Thoracic aorta (tissue), 2 donors: Measurements from ENCODE around the gene CRY2. TPM values are rescaled to one million over a fixed set of nuclear protein-coding genes. Genes with fewer than 3 reads are reported as not detected.

ENCODE experiments used
- ATAC-seq: fragments of 150-250 bp; one replicate; pipeline ENCODE4 v1.8.0; 2017; ENCODE audit warnings: low read depth; ENCODE audit not compliant: insufficient number of reproducible peaks, low FRiP score
- DNase-seq: peaks from one replicate; pipeline ENCODE4 v3.0.0-alpha.2; 2020; ENCODE audit warnings: low spot score
- H3K27ac ChIP-seq, 2 donors: fragments of 200-600 bp; sonication (generic); 1 replicate in 1 of 2; 2 replicates in 1 of 2; pipeline ENCODE4 v1.5.1; 2016; ENCODE audit warnings: mild to moderate bottlenecking in 2 of 2, moderate library complexity in 2 of 2
- H3K27me3 ChIP-seq: fragments of 200-600 bp; sonication (generic); replicated peaks from 2 replicates; pipeline ENCODE4 v1.6.0; 2016; ENCODE audit warnings: mild to moderate bottlenecking; ENCODE audit not compliant: insufficient read depth
- H3K36me3 ChIP-seq: fragments of 200-600 bp; sonication (generic); one replicate; pipeline ENCODE4 v1.5.1; 2016
- H3K4me1 ChIP-seq, 2 donors: fragments of 200-600 bp; sonication (generic); 1 replicate in 1 of 2; 2 replicates in 1 of 2; pipeline versions ENCODE4 v1.5.1 to v1.6.0; 2016; ENCODE audit warnings: low read depth in 2 of 2, mild to moderate bottlenecking in 1 of 2; ENCODE audit not compliant: control insufficient read depth in 1 of 2
- H3K4me3 ChIP-seq: fragments of 200-600 bp; sonication (generic); 2 replicates; pipeline ENCODE4 v1.5.1; 2016; ENCODE audit warnings: mild to moderate bottlenecking
- H3K9me3 ChIP-seq: fragments of 200-600 bp; sonication (generic); 2 replicates; pipeline ENCODE4 v1.5.1; 2016
- total RNA-seq, 2 donors: library from RNA; depleted of rRNA; stranded (reverse); fragments of >200 nt; gene quantifications; one replicate each; pipeline versions ENCODE4 v1.1.0 to v1.2.3, GENCODE V29; 2016
- TF ChIP-seq, protein P1 (sequence below): fragments of 200-600 bp; sonication (generic); IDR thresholded peaks from one replicate; pipeline ENCODE4 v1.5.1; 2019; ENCODE audit warnings: antibody characterized with exemption

Gene CRY2
- total RNA-seq, 2 donors from 2014 or later, result 41.2 to 54.4 TPM

DNA sequence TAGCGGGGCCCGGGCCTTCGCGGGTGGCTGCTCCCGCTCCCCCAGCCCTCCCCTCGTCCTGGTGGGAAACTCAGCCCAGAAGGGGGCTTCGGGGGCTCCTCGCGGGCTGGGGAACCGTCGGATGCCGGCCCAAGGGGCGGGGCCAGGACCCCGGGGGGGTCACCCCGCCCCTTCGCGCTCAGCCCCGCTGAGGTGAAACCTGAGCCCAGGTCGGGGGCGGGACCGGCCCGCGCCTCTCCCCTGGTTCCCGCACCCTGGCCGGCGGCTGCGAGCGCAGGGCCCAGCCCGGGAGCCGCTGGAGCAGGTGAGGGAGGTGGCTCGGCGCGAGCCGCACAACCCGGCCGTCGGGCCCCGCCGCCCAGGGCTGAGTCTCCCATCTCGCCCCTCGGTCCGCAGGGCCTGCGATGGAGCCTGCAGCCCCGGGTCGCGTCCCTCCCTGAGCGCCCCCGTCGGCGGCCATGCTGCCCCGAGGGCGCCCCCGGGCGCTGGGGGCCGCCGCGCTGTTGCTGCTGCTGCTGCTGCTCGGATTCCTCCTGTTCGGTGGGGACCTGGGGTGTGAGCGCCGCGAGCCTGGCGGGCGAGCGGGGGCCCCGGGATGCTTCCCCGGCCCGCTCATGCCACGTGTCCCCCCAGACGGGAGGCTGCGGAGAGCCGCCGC lies 75.3 kb downstream of the CRY2 start, which contains the start of gene LARGE2:
Gene LARGE2 (plus strand): TSS at position 232 of the 658 bp plus-strand sequence. CDS start 227 bp downstream, at position 459.
- TF ChIP-seq, protein P1, sequence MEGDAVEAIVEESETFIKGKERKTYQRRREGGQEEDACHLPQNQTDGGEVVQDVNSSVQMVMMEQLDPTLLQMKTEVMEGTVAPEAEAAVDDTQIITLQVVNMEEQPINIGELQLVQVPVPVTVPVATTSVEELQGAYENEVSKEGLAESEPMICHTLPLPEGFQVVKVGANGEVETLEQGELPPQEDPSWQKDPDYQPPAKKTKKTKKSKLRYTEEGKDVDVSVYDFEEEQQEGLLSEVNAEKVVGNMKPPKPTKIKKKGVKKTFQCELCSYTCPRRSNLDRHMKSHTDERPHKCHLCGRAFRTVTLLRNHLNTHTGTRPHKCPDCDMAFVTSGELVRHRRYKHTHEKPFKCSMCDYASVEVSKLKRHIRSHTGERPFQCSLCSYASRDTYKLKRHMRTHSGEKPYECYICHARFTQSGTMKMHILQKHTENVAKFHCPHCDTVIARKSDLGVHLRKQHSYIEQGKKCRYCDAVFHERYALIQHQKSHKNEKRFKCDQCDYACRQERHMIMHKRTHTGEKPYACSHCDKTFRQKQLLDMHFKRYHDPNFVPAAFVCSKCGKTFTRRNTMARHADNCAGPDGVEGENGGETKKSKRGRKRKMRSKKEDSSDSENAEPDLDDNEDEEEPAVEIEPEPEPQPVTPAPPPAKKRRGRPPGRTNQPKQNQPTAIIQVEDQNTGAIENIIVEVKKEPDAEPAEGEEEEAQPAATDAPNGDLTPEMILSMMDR, result no peak
- Histone ChIP-seq H3K4me1 (peaks cover 7 to 16% of the 10 kb centered on the region in 2 donors), H3K4me3 (peak within 1 kb of the TSS; percentile 57), H3K36me3 (no peaks in the 10 kb centered on the region), H3K27me3 (peaks cover 6% of the 10 kb centered on the region), H3K27ac (no peak within 1 kb of the TSS), H3K9me3 (no peaks in the 10 kb centered on the region)
- no peak for ATAC-seq
- DNase-seq, result no peak

DNA sequence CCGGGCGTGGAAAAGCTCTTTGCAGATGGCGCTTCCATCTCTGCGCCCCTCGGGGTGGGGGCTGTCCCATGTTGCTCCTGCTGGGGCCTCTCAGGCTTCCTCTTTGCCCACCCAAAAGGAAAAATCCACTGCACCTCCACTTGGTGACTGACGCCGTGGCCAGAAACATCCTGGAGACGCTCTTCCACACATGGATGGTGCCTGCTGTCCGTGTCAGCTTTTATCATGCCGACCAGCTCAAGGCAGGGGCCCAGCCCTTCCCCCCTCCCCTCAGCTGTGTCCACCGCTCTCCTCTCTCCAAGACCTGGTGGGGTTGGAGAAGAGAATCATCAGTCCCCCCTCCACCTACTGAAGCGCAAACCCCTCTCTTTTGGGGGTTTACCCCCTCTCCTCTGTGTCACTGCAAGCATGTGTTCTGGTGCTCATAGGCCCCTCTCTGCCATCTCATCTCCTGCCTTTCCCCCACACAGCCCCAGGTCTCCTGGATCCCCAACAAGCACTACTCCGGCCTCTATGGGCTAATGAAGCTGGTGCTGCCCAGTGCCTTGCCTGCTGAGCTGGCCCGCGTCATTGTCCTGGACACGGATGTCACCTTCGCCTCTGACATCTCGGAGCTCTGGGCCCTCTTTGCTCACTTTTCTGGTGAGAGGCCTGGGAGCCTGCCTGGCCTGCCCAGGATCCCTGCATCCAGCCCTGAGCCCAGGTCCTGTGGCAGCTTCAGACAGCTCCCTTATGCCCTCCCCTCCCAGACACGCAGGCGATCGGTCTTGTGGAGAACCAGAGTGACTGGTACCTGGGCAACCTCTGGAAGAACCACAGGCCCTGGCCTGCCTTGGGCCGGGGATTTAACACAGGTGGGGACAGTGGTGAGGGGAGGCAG lies 77.0 kb downstream of the CRY2 start:
- DNase-seq (no peak), ATAC-seq (no peak)
- no peaks in the 10 kb centered on the region for H3K36me3 ChIP-seq
- no peak overlapping the region for H3K27ac ChIP-seq
- H3K27me3 ChIP-seq, result peaks cover 6% of the 10 kb centered on the region
- H3K4me1 ChIP-seq, result peaks cover 7 to 16% of the 10 kb centered on the region in 2 donors
- H3K4me3 ChIP-seq, result no peak overlapping the region
- no peaks in the 10 kb centered on the region for H3K9me3 ChIP-seq
- TF ChIP-seq, protein P1, result no peak

DNA sequence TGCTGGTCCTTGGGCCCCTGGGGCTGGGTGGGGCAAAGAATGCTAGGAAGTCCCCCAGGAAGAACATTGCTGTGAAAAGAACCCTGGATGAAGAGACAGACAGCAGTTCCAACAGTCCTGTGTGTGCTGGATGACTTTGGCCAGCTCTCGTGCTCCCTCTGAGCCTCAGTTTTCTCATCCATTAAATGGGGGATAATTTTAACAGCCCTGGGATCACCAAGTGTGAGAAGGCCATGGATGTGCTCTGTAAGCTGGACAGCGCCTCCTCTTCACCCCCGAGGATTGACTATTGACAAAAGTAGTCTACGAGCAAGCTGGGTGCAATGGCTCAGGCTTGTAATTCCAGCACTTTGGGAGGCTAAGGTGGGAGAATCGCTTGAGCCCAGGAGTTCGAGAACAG lies 77.7 kb downstream of the CRY2 start:
- TF ChIP-seq, protein P1, result no peak
- peaks cover 6% of the 10 kb centered on the region for H3K27me3 ChIP-seq
- no peak for DNase-seq

DNA sequence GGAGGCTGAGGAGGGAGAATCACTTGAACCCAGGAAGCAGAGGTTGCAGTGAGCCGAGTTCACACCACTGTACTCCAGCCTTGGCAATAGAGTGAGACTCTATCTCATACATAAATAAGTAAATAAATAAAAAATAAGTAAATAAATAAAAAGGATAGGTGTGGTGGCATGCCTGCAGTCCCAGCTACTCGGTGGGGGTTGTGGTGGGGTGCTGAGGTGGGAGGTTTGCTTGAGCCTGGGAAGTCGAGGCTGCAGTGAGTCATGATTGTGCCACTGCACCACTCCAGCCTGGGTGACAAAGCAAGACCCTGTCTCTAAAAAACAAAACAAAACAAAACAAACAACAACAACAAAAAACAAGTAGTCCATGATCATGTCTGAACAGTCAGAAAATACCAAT lies 78.3 kb downstream of the CRY2 start:
- DNase-seq (no peak), ATAC-seq (no peak)
- TF ChIP-seq, protein P1, result no peak
- Histone ChIP-seq H3K9me3 (no peaks in the 10 kb centered on the region), H3K27me3 (peaks cover 6% of the 10 kb centered on the region), H3K4me3 (no peak overlapping the region), H3K27ac (no peak overlapping the region), H3K4me1 (peaks cover 7 to 16% of the 10 kb centered on the region in 2 donors), H3K36me3 (no peaks in the 10 kb centered on the region)

More for the DNA sequence above, 77.7 kb downstream of the CRY2 start:
- H3K9me3 ChIP-seq, result no peaks in the 10 kb centered on the region
- no peaks in the 10 kb centered on the region for H3K36me3 ChIP-seq
- peaks cover 7 to 16% of the 10 kb centered on the region in 2 donors for H3K4me1 ChIP-seq
- no peak overlapping the region for H3K27ac ChIP-seq
- ATAC-seq, result no peak
- no peak overlapping the region for H3K4me3 ChIP-seq

DNA sequence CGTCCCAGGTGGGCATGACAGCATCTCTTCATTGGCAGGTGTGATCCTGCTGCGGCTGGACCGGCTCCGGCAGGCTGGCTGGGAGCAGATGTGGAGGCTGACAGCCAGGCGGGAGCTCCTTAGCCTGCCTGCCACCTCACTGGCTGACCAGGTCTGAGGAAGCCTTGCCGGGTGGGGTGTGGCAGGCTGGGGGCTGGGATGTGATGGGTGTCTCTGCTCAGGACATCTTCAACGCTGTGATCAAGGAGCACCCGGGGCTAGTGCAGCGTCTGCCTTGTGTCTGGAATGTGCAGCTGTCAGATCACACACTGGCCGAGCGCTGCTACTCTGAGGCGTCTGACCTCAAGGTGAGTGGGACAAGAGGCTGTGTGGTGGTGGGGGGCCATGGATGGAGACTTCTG lies 78.7 kb downstream of the CRY2 start:
- H3K27ac ChIP-seq, result no peak overlapping the region
- H3K4me1 ChIP-seq, result peaks cover 7 to 16% of the 10 kb centered on the region in 2 donors
- DNase-seq, result no peak
- H3K36me3 ChIP-seq, result no peaks in the 10 kb centered on the region
- ATAC-seq, result no peak
- H3K9me3 ChIP-seq, result no peaks in the 10 kb centered on the region
- H3K4me3 ChIP-seq, result no peak overlapping the region
- TF ChIP-seq, protein P1, result no peak
- peaks cover 6% of the 10 kb centered on the region for H3K27me3 ChIP-seq
